ENCODE measurements around the gene IFIT2.

IFIT2 gene

DNA sequence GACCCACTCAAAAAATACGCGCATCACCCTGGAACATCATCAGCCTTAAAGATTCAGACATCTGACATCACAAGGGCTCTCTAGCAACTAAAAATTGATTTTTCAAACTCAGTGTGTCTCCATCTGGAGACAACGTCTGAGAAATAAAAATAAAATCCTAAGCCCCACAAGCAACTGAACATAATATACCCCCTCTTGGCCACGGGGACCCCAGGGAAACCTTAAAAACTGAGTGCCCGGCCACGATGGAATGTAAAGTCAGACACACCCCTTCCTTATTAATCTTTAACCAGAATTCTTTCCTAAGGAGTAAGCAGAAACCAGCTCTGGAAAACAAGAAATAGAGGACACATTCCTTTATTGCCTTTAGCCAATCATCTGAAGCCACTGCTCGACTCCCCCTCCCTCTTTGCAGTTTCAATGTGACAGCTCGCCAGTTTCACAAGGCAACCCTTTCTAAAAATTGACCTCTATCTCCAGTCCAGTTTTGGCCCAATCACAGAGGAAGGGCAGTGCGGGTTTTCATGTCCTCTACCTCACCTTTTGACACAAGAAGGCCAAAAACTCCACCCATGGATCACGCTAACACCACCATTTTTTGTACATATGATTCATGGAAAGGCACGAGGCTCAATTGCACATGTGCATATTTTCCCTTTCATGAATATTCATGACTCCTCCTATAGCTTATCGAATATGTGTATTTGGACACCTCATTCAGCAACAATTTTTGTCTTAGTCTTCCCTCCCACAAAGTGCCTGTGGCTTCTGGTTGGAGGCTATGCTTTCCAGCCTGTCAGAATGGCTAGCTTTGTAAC lies 50.1 kb downstream of the IFIT2 start:
- Histone ChIP-seq H3K9me2 (replicated peaks; ENCODE audit: low read depth, low read length) (no peaks in the 10 kb centered on the region), H3K36me3 (ENCODE audit: insufficient read depth, low read length) (no peaks in the 10 kb centered on the region), H4K20me1 (ENCODE audit: insufficient read depth, low read length, poor library complexity, severe bottlenecking) (no peaks in the 10 kb centered on the region), H3K4me2 (ENCODE audit: low read depth, low read length, poor library complexity, severe bottlenecking) (peak overlapping the region; percentile 23), H3K4me3 (ENCODE audit: low read length, poor library complexity, severe bottlenecking) (no peak overlapping the region), H3F3A (ENCODE audit: low read depth) (no peaks in the 10 kb centered on the region; the same call in 1 of the 2 replicates), H2AFZ (ENCODE audit: low read length) (no peak overlapping the region), H3K79me2 (ENCODE audit: insufficient read depth, low read length) (no peaks in the 10 kb centered on the region), H3K4me1 (ENCODE audit: insufficient read depth, low read length, poor library complexity, severe bottlenecking) (peaks cover 59% of the 10 kb centered on the region), H3K9ac (ENCODE audit: low read depth, low read length, poor library complexity, severe bottlenecking) (no peak overlapping the region), H3K27me3 (ENCODE audit: insufficient read depth, low read length, poor library complexity, severe bottlenecking) (no peaks in the 10 kb centered on the region), H3K9me3 (ENCODE audit: insufficient read depth, low read depth, low read length) (no peaks in the 10 kb centered on the region)
- TF ChIP-seq, protein P1, sequence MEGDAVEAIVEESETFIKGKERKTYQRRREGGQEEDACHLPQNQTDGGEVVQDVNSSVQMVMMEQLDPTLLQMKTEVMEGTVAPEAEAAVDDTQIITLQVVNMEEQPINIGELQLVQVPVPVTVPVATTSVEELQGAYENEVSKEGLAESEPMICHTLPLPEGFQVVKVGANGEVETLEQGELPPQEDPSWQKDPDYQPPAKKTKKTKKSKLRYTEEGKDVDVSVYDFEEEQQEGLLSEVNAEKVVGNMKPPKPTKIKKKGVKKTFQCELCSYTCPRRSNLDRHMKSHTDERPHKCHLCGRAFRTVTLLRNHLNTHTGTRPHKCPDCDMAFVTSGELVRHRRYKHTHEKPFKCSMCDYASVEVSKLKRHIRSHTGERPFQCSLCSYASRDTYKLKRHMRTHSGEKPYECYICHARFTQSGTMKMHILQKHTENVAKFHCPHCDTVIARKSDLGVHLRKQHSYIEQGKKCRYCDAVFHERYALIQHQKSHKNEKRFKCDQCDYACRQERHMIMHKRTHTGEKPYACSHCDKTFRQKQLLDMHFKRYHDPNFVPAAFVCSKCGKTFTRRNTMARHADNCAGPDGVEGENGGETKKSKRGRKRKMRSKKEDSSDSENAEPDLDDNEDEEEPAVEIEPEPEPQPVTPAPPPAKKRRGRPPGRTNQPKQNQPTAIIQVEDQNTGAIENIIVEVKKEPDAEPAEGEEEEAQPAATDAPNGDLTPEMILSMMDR (conservative IDR thresholded peaks at IDR 0.05; ENCODE audit: low read length), result no peak
- TF ChIP-seq EZH2phosphoT487 (IDR thresholded peaks at IDR 0.05; ENCODE audit: borderline replicate concordance), result no peak

DNA sequence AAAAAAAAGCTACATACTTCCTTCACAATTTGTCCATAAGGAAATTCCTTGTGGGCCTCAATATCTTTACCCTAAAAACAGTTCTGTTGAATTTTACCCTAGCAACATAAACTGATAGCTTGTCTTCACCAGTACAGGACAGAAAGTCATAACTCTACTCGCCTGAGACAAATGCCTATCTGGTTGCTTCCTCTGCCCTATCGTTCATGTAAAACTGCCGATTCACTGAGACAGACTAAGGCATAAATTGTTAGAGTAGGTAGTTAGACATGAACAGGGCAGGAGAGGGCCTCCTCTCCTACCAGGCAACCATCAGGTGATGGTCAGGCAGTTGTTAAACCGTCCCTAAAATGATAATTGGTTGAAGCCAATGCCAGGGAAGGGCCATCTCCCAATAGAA lies 51.0 kb downstream of the IFIT2 start:
- Histone ChIP-seq H3K4me2 (ENCODE audit: low read depth, low read length, poor library complexity, severe bottlenecking) (peak overlapping the region; percentile 3), H3K9me3 (ENCODE audit: insufficient read depth, low read depth, low read length) (no peaks in the 10 kb centered on the region), H3K79me2 (ENCODE audit: insufficient read depth, low read length) (no peaks in the 10 kb centered on the region), H3K9me2 (replicated peaks; ENCODE audit: low read depth, low read length) (no peaks in the 10 kb centered on the region), H3K9ac (ENCODE audit: low read depth, low read length, poor library complexity, severe bottlenecking) (no peak overlapping the region), H4K20me1 (ENCODE audit: insufficient read depth, low read length, poor library complexity, severe bottlenecking) (no peaks in the 10 kb centered on the region), H3K27me3 (ENCODE audit: insufficient read depth, low read length, poor library complexity, severe bottlenecking) (no peaks in the 10 kb centered on the region), H3K4me1 (ENCODE audit: insufficient read depth, low read length, poor library complexity, severe bottlenecking) (peaks cover 59% of the 10 kb centered on the region), H2AFZ (ENCODE audit: low read length) (no peak overlapping the region), H3K36me3 (ENCODE audit: insufficient read depth, low read length) (no peaks in the 10 kb centered on the region), H3K4me3 (ENCODE audit: low read length, poor library complexity, severe bottlenecking) (no peak overlapping the region), H3F3A (ENCODE audit: low read depth) (no peaks in the 10 kb centered on the region; the same call in 1 of the 2 replicates)
- TF ChIP-seq, protein P1 (conservative IDR thresholded peaks at IDR 0.05; ENCODE audit: low read length), result no peak
- no peak for TF ChIP-seq EZH2phosphoT487 (IDR thresholded peaks at IDR 0.05; ENCODE audit: borderline replicate concordance)

DNA sequence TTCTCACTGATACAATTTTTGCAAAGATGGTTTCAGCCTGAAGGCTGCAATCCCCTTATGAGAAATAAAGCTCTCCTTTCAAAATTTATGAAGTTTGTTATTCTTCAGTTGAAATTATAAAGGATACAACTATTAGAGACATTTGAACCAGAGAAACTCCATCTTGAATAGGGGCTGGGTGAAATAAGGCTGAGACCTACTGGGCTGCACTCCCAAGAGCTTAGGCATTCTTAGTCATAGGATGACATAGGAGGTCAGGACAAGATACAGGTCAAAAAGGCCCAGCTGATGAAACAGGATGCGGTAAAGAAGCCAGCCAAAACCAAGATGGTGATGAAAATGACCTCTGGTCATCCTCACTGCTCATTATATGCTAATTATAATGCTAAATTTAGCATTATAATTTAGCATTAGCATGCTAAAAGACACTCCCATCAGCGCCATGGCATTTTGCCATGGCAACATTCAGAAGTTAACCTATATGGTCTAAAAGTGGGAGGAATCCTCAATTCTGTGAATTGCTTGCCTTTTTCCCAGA lies 53.6 kb downstream of the IFIT2 start:
- H3K9me2 ChIP-seq (replicated peaks; ENCODE audit: low read depth, low read length), result no peaks in the 10 kb centered on the region
- no peaks in the 10 kb centered on the region for H3K9me3 ChIP-seq (ENCODE audit: insufficient read depth, low read depth, low read length)
- H3K27me3 ChIP-seq (ENCODE audit: insufficient read depth, low read length, poor library complexity, severe bottlenecking), result no peaks in the 10 kb centered on the region
- no peaks in the 10 kb centered on the region for H3K36me3 ChIP-seq (ENCODE audit: insufficient read depth, low read length)
- H3K4me1 ChIP-seq (ENCODE audit: insufficient read depth, low read length, poor library complexity, severe bottlenecking), result peaks cover 63% of the 10 kb centered on the region
- no peaks in the 10 kb centered on the region for H4K20me1 ChIP-seq (ENCODE audit: insufficient read depth, low read length, poor library complexity, severe bottlenecking)
- TF ChIP-seq, protein P1 (conservative IDR thresholded peaks at IDR 0.05; ENCODE audit: low read length), result no peak
- no peak for TF ChIP-seq EZH2phosphoT487 (IDR thresholded peaks at IDR 0.05; ENCODE audit: borderline replicate concordance)
- no peak overlapping the region for H3K4me3 ChIP-seq (ENCODE audit: low read length, poor library complexity, severe bottlenecking)
- H3F3A ChIP-seq (ENCODE audit: low read depth), result no peaks in the 10 kb centered on the region; the same call in 1 of the 2 replicates
- no peak overlapping the region for H3K4me2 ChIP-seq (ENCODE audit: low read depth, low read length, poor library complexity, severe bottlenecking)
- H2AFZ ChIP-seq (ENCODE audit: low read length), result no peak overlapping the region
- H3K9ac ChIP-seq (ENCODE audit: low read depth, low read length, poor library complexity, severe bottlenecking), result no peak overlapping the region
- no peaks in the 10 kb centered on the region for H3K79me2 ChIP-seq (ENCODE audit: insufficient read depth, low read length)
